ENCODE results near the gene ZG16. TPM values are rescaled to one million over a fixed set of nuclear protein-coding genes. Genes with fewer than 3 reads are reported as not detected.
A peak's percentile ranks its signal among the peaks of the same experiment; 100 is the strongest.

Gene ZG16
- total and polyA plus RNA-seq, 9 of the 15 experiments (the other 6 are each of a cell fraction or from before 2014, with no cell fraction given) = 0.04 TPM; not detected in 8

GRCh38 chr16:29805232-29806098 is 27.4 kb downstream of the ZG16 start:
- peaks cover 44% of the 10 kb centered on the region for H3K79me2 ChIP-seq (ENCODE audit: control insufficient read depth, insufficient read depth, low read length)
- H3K36me3 ChIP-seq (ENCODE audit: control insufficient read depth, insufficient read depth, low read length) = peaks cover 72% of the 10 kb centered on the region
- H3K9ac ChIP-seq (ENCODE audit: insufficient read depth in 1 of 2, low read depth in 2 of 2, low read length in 2 of 2) = peak overlapping the region; percentile 92 to 100
- H3K9me3 ChIP-seq (replicated peaks; ENCODE audit: control insufficient read depth, insufficient read depth, low read depth, low read length) = no peaks in the 10 kb centered on the region
- H3K27ac ChIP-seq (ENCODE audit: extremely low read depth, low read depth, low read length) = peak overlapping the region; percentile 99
- H4K20me1 ChIP-seq (replicated peaks; ENCODE audit: control insufficient read depth, insufficient read depth, low read length) = peaks cover 17% of the 10 kb centered on the region; the same call in 1 of the 2 replicates
- H3K4me3 ChIP-seq = peak overlapping the region; percentile 59
- WGBS (ENCODE audit: insufficient coverage, low coverage, missing lambda C conversion rate) = under 1% methylated on average over 45 of the region's 103 CpGs
- no peaks in the 10 kb centered on the region for H3K27me3 ChIP-seq (ENCODE audit: control insufficient read depth in 2 of 2, insufficient read depth in 2 of 2, low read length in 2 of 2)
- H3K9me1 ChIP-seq (ENCODE audit: control insufficient read depth, insufficient read depth, low read length) = no peaks in the 10 kb centered on the region
- ATAC-seq (peak; percentile 75), FAIRE-seq (peak; percentile 92), DNase-seq (ENCODE audit: extremely low read depth in 1 of 4, low spot score in 3 of 4) (peak; percentile 81 to 98 (median 88))
- peak overlapping the region; percentile 90 for H3K4me2 ChIP-seq (ENCODE audit: insufficient read depth, low read length)
- H3K4me1 ChIP-seq (replicated peaks in 1 of 2; ENCODE audit: control insufficient read depth in 2 of 2, insufficient read depth in 2 of 2, low read length in 2 of 2) = peaks cover 32 to 45% of the 10 kb centered on the region in 2 experiments
- in situ Hi-C loops (cut with MboI) = no loop called here
- CTCF ChIA-PET (ENCODE audit: low intra/inter-chr PET ratio) = no interaction called here
- no TSS peak for BruUV-seq (replicated peaks)
- intact Hi-C loops (cut with micrococcal nuclease) = loop anchor here (1.0 to 2.0 kb wide), 2 partner anchors 15 to 43 kb away; partner anchors contain the start of gene KIF22
- peak overlapping the region; percentile 82 for H2AFZ ChIP-seq (ENCODE audit: low read depth, low read length)
- POLR2A ChIA-PET = interaction anchor here (1.0 to 6.0 kb wide), 5 partner anchors 11 to 106 kb away, joined by 5 to 114 read pairs (median 8); partner anchors contain the start of genes KIF22 and PAGR1
- no peak for TF ChIP-seq RBM25 (IDR thresholded peaks at IDR 0.05; ENCODE audit: low read depth, low read length, severe bottlenecking)
- TF ChIP-seq NCOA1 (IDR thresholded peaks at IDR 0.05; ENCODE audit: low read depth) = no peak; the same call in 1 of the 2 replicates
- peak in 1 of 2 experiments; percentile 54; a peak in 2 of 4 replicates for TF ChIP-seq ZMIZ1 (IDR thresholded peaks at IDR 0.05; ENCODE audit: low read depth in 2 of 2, low read length in 2 of 2)
- TF ChIP-seq ZKSCAN3 (CRISPR knock-in tag; IDR thresholded peaks at IDR 0.05) = no peak
- TF ChIP-seq RBFOX2 (IDR thresholded peaks at IDR 0.05; ENCODE audit: low read depth, low read length) = peak; percentile 96
- TF ChIP-seq ZBTB1 (CRISPR knock-in tag; IDR thresholded peaks at IDR 0.05; ENCODE audit: borderline replicate concordance, low read depth) = peak; percentile 66; the same call in 1 of the 2 replicates
- TF ChIP-seq TAF7 (tag; IDR thresholded peaks at IDR 0.05) = peak; percentile 81
- TF ChIP-seq HBP1 (CRISPR knock-in tag; IDR thresholded peaks at IDR 0.05) = peak; percentile 76
- TF ChIP-seq ZFP30 (CRISPR knock-in tag; IDR thresholded peaks at IDR 0.05; ENCODE audit: borderline replicate concordance) = no peak
- peak; percentile 57; the same call in 1 of the 2 replicates for TF ChIP-seq ETS1 (conservative IDR thresholded peaks at IDR 0.05; ENCODE audit: control insufficient read depth, low read depth, low read length)
- TF ChIP-seq TRIM24 (IDR thresholded peaks at IDR 0.05) = peak in 1 of 2 experiments; percentile 79; a peak in 2 of 4 replicates
- no peak for TF ChIP-seq U2AF1 (optimal IDR thresholded peaks at IDR 0.05; ENCODE audit: low read depth, low read length)
- no peak for TF ChIP-seq ZC3H11A (IDR thresholded peaks at IDR 0.05; ENCODE audit: low read depth, low read length)
- no peak for TF ChIP-seq ZNF274 (IDR thresholded peaks at IDR 0.05; ENCODE audit: borderline replicate concordance, low read depth, low read length)
- TF ChIP-seq FOXP1 (CRISPR knock-in tag; IDR thresholded peaks at IDR 0.05) = peak; percentile 87
